GM23248 (cell line): Measurements from ENCODE around the gene CCNA1.

Experiments used
- EZH2 ChIP-seq: fragments of 200-600 bp; sonication (generic); IDR thresholded peaks from 2 replicates; pipeline ENCODE4 v1.6.1; 2018; ENCODE audit warnings: antibody characterized with exemption, mild to moderate bottlenecking; ENCODE audit not compliant: insufficient read depth, poor library complexity, severe bottlenecking
- EZH2phosphoT487 ChIP-seq: fragments of 200-600 bp; sonication (generic); IDR thresholded peaks from 2 replicates; pipeline ENCODE4 v1.6.1; 2018; ENCODE audit warnings: antibody characterized with exemption, moderate library complexity, mild to moderate bottlenecking, low read depth; ENCODE audit not compliant: insufficient read depth

DNA sequence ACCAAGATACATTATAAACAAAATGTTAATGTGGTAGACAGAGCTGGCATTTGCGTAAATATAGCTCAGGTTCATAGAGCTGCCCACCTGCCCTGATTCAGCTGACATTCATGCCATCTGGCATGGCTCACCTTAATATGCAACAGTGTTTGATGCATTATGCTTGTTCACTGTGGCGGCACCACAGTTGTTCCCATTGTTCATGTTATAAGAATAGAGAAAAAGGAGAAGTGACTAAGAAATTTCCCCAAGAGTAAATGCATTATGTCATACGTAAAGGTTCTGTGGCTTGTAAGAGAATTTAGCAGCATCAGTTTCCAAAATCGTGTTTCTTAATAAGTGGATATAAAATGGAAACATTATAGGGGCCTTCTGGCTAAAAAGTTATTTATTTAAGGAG is 4.5 kb downstream of the CCNA1 start:
- TF ChIP-seq EZH2phosphoT487 (no peak), EZH2 (no peak)
